ENCODE measurements around the gene ATP9A. TPM values are rescaled to one million over a fixed set of nuclear protein-coding genes. Genes with fewer than 3 reads are reported as not detected.

The ATP9A gene
- total and polyA plus RNA-seq, 2 of the 4 experiments (the other 2 are of a cell fraction): 10.6 to 22.4 TPM

DNA sequence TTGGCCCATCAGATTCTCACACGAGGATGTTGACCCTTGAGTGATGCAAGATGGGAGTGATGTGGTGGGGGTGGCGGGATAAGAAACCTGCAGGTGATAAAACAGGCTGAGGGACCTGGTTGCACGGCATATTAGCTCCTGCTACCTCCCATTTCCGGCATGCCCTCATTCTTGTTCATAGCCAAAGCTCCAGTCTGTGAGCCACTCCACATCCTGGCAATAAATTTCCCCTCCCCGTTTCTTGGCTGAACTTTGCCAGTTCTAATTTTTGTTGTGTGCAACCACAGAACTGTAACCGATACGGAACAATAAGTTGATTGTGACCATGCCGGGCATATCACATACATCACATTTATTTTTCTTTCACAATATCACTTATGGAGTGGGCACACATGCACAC lies 184.1 kb downstream of the ATP9A start:
- CTCF ChIA-PET: no interaction called here
- Histone ChIP-seq H2BK5ac (ENCODE audit: low read depth, low read length, poor library complexity, severe bottlenecking) (no peak overlapping the region), H3K4me3 (ENCODE audit: insufficient read depth, low read depth, low read length) (no peak overlapping the region), H4K91ac (ENCODE audit: insufficient read depth, low read depth, low read length) (no peak overlapping the region), H3K4me1 (ENCODE audit: control insufficient read depth, insufficient read depth, low read length) (peaks cover 3% of the 10 kb centered on the region; the same call in 1 of the 2 replicates), H2AK9ac (replicated peaks; ENCODE audit: low read depth, low read length, poor library complexity) (no peak overlapping the region), H4K8ac (ENCODE audit: low read depth in 2 of 2, low read length in 2 of 2) (no peak overlapping the region), H3K4ac (ENCODE audit: low read depth, low read length) (no peak overlapping the region), H3K9me3 (ENCODE audit: control insufficient read depth, insufficient read depth, low read length) (no peaks in the 10 kb centered on the region), H3K23ac (ENCODE audit: low read depth, low read length) (no peak overlapping the region), H3K27ac (ENCODE audit: insufficient read depth, low read length) (no peak overlapping the region), H3K18ac (ENCODE audit: low read depth, low read length) (no peak overlapping the region), H2BK120ac (ENCODE audit: low read depth, low read length) (no peak overlapping the region), H3K14ac (replicated peaks; ENCODE audit: low read depth, low read length) (no peak overlapping the region), H2BK20ac (ENCODE audit: low read depth, low read length) (no peak overlapping the region), H2AK5ac (ENCODE audit: low read depth, low read length) (no peak overlapping the region), H3K4me2 (ENCODE audit: low read depth, low read length) (no peak overlapping the region), H3K27me3 (ENCODE audit: control insufficient read depth, insufficient read depth, low read length) (no peaks in the 10 kb centered on the region), H2BK15ac (ENCODE audit: low read depth, low read length) (no peak overlapping the region), H3K9me1 (ENCODE audit: insufficient read depth, low read length) (peaks cover 1% of the 10 kb centered on the region), H4K5ac (ENCODE audit: low read depth, low read length) (no peak overlapping the region), H3K36me3 (ENCODE audit: control insufficient read depth, insufficient read depth, low read length) (no peaks in the 10 kb centered on the region), H3K9ac (ENCODE audit: low read depth, low read length) (no peak overlapping the region), H4K20me1 (ENCODE audit: insufficient read depth, low read length) (no peaks in the 10 kb centered on the region), H3K56ac (ENCODE audit: extremely low read depth, insufficient read depth, low read length) (no peak overlapping the region), H3K79me1 (ENCODE audit: low read depth in 1 of 2, low read length in 2 of 2) (no peaks in the 10 kb centered on the region), H2AFZ (replicated peaks; ENCODE audit: low read length, poor library complexity) (no peak overlapping the region)
- WGBS, 2 experiments (ENCODE audit: extremely low coverage in 2 of 2, insufficient read length in 1 of 2): 100% methylated on average over 1 of the region's 8 CpGs; no CpG with 5 or more reads in 1 of the 2 experiments
- no peak for DNase-seq
- dilution Hi-C loops (cut with HindIII; ENCODE audit: low sequenced_read_pairs, unreplicated experiment): loop anchor here (25.0 kb wide), 1 partner anchor 172 kb away; no protein-coding TSS in a partner anchor
- TF ChIP-seq MAFK (IDR thresholded peaks at IDR 0.05; ENCODE audit: low read depth, low read length) (no peak), NFE2L2 (IDR thresholded peaks at IDR 0.05; ENCODE audit: low read depth, low read length) (no peak), BHLHE40 (IDR thresholded peaks at IDR 0.05; ENCODE audit: low read depth, low read length) (no peak), FOS (IDR thresholded peaks at IDR 0.05; ENCODE audit: low read depth, low read length) (no peak), POLR2A (IDR thresholded peaks at IDR 0.05; ENCODE audit: low read depth, low read length) (no peak), USF2 (IDR thresholded peaks at IDR 0.05; ENCODE audit: low read depth, low read length) (no peak), SMC3 (IDR thresholded peaks at IDR 0.05; ENCODE audit: low read depth, low read length) (no peak), RAD21 (IDR thresholded peaks at IDR 0.05; ENCODE audit: low read length) (no peak), RFX5 (IDR thresholded peaks at IDR 0.05; ENCODE audit: low read depth, low read length) (no peak), RCOR1 (IDR thresholded peaks at IDR 0.05; ENCODE audit: insufficient replicate concordance, low read length) (no peak), CHD1 (IDR thresholded peaks at IDR 0.05; ENCODE audit: low read depth, low read length) (no peak), MXI1 (IDR thresholded peaks at IDR 0.05; ENCODE audit: borderline replicate concordance, low read depth, low read length) (no peak), MAZ (IDR thresholded peaks at IDR 0.05; ENCODE audit: borderline replicate concordance, low read depth, low read length) (no peak), CEBPB (IDR thresholded peaks at IDR 0.05; ENCODE audit: low read depth, low read length) (no peak)
- TF ChIP-seq, protein P1, sequence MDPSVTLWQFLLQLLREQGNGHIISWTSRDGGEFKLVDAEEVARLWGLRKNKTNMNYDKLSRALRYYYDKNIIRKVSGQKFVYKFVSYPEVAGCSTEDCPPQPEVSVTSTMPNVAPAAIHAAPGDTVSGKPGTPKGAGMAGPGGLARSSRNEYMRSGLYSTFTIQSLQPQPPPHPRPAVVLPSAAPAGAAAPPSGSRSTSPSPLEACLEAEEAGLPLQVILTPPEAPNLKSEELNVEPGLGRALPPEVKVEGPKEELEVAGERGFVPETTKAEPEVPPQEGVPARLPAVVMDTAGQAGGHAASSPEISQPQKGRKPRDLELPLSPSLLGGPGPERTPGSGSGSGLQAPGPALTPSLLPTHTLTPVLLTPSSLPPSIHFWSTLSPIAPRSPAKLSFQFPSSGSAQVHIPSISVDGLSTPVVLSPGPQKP (IDR thresholded peaks at IDR 0.05; ENCODE audit: borderline replicate concordance, low read depth, low read length): no peak
- TF ChIP-seq, protein P2, sequence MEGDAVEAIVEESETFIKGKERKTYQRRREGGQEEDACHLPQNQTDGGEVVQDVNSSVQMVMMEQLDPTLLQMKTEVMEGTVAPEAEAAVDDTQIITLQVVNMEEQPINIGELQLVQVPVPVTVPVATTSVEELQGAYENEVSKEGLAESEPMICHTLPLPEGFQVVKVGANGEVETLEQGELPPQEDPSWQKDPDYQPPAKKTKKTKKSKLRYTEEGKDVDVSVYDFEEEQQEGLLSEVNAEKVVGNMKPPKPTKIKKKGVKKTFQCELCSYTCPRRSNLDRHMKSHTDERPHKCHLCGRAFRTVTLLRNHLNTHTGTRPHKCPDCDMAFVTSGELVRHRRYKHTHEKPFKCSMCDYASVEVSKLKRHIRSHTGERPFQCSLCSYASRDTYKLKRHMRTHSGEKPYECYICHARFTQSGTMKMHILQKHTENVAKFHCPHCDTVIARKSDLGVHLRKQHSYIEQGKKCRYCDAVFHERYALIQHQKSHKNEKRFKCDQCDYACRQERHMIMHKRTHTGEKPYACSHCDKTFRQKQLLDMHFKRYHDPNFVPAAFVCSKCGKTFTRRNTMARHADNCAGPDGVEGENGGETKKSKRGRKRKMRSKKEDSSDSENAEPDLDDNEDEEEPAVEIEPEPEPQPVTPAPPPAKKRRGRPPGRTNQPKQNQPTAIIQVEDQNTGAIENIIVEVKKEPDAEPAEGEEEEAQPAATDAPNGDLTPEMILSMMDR (conservative IDR thresholded peaks at IDR 0.05; ENCODE audit: low read depth, low read length): no peak
- intact Hi-C loops (cut with micrococcal nuclease): no loop called here
- no TSS peak for BruUV-seq (replicated peaks)
- POLR2A ChIA-PET (ENCODE audit: unreplicated experiment): no interaction called here
- no peak for ATAC-seq (ENCODE audit: low read depth)
- in situ Hi-C loops (cut with MboI; ENCODE audit: low sequenced_read_pairs): no loop called here
